GM19452 (cell line): ENCODE data around the gene BASP1.
"Not testable (repeated sequence)": the region's sequence is repeated elsewhere in the genome, so short reads cannot be mapped to it uniquely, and the experiment has no call there.

Experiments
- ATAC-seq: cut with Tn5 transposase; IDR thresholded peaks from one replicate; pipeline ENCODE4 v1.9.1; 2021; ENCODE audit not compliant: unreplicated experiment

The BASP1 gene

DNA sequence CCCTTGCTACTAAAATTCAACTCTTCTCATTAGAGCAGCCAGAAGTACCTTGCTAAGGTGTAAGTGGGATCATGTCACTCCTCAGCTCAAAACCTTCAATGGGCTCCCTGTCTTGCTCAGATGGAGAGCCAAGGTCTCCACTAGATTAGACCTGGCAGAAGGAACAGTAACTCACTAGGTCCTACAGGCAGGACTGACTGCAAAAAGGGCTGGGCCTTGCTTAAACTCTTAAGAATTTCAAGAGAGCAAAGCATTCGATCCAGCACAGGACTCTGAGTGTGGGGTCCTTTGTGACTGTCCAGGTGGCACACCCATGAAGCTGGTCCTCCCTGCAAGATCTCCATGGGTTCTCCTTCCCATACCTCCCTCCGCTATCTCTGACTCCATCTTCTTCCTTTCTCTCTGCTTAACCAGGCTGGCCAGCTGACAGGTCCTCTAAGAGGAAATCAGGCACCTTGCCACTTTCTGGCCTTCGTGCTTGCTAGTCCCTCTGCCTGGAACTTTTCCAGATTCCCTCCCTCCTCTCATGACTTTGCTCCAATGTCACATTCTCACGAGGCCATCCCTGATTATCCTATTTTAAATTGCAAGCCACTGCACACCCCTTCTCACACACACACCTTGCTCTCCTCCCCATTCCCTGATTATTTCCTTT is 70.2 kb downstream of the BASP1 start:
- ATAC-seq: no peak

DNA sequence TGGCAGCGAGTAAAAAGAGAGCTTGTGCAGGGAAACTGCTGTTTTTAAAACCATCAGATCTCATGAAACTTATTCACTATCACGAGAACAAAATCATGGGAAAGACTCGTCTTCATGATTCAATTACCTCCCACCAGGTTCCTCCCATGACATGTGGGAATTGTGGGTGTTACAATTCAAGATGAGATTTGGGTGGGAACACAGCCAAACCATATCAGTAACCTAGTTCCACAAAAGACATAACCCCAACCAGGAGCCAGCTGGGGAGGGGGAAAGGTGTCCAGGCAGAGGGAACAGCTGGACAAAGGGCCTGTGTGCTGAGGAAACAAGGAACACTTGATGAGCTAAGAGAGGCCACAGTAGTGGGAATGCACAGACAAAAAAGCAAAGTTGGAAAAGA is 71.1 kb downstream of the BASP1 start:
- no peak for ATAC-seq

DNA sequence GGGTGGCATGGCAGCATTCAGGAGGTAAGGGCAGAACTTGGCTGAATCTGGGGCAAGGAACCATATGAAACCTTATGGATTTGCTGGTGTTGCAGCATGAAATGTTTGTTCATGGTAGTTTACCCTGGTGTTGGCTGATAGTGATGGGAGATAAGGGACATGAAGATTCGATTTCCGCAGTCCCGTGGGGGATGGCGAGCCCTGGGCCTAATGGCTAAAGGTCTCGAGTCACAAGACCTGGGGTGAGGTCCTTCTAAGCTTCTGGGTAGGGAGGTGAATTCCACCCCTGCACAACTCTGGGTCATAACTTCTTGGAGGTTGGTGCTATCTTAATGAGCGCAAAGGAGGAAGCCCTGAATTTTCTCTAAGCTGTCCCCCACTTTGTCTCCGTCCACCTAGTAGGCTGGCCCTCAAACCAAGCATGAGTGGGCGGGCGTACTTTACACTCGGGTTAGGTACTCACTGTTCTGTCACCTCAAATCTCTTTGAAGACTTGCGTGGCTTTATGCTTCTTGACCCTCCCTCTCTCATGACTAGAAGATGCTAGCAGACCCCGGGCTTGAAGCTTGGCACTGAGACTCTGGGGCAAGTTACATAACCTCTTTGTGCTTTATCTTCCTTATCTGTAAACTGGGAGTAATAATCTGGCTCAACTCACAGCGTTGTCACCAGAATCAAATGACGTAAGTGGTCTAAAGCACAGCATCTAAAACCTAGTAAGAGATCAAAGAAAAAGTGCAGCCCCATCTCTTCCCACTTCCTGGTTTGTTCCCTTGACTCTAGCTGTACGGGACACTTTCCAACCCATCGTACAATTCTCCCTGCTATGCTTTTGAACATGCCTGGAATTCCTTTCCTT is 72.5 kb downstream of the BASP1 start:
- no peak for ATAC-seq

DNA sequence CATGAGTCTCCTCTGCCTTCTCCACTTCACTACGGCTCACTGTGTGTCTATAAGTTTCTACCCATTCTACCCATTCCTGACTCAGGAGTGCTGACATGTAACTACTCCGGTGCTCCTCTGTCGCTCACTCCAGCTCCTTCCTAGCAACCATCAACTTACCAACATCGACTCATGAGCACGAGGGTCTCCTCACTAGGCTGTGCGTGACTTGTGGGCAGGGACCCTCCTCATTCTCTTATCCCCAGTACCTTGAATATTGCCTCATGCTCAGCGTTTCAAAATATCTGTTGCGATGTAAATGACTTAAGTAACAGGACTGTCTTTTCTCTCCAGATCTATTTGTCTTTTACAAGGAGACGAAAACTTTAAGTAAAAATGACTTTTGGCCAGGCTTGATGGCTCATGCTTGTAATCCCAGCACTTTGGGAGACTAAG is 73.1 kb downstream of the BASP1 start:
- ATAC-seq: no peak

DNA sequence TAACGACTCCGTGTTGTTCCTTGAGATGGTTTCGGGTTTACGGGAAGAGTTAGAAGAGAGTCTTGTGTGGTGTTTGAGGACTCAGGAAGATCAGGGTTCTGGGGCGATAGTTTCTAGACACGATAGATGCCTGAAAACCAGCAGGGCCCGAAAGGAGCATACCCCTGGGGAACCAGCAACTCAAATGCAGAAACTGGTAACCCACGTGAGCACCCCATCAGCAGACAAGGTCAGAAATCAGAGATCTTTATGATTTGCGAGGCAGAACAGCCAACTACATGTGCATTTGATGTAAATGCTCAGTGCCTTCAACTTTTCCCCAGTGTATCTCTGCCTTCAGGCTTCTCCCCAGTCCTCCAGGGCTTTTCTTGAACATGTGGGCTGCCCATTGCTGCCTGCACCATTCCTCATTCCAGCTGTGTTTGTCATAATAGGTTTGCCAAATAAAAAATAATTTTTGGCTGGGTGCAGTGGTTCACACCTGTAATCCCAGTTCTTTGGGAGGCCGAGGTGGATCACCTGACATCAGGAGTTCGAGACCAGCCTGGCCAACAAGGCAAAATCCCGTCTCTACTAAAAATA is 75.1 kb downstream of the BASP1 start:
- no peak for ATAC-seq

DNA sequence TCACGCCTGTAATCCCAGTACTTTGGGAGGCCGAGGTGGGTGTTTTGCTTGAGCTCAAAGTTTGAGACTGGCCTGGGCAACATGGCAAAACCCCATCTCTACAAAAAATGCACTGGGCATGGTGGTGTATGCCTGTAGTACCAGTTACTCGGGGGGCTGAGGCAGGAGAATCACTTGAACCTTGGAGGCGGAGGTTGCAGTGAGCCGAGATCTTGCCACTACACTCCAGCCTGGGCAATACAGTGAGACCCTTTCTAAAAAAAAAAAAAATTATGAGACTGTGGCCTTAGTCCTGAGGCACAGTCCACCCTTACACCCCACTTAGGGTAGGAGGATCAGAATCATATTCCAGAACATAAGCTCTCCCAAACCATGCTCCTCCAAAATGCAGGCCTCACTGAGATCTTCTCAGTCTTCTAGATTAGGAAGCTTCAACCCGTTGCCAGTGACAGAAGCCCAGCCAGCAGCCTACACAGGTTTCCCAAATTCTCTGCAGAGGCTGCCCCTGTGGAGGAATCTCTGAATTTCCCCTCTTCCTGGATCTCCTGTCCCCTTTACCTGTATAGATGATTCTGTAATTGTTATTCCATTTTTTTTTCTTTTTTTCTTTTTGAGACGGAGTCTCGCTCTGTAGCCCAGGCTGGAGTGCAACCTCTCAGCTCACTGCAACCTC is 77.3 kb downstream of the BASP1 start:
- no peak for ATAC-seq

DNA sequence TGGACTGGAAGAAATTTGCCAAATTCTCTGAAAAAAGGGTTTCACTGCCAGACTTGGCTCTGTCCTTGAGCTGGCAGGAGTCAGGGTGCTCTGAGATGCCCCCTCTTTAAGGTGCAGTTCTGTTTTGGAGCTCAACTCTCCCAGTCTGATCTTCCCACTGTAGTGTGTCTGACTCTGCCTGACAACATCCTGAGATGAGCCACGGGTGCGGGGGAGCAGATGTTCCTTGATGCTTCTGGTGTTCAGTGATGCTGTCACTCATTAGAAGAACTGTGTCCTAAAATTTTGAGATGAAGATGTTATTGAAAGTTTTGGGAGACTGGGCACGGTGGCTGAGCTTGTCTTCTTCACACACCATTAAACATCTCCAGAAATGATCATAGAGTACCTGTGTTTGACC is 78.2 kb downstream of the BASP1 start:
- no peak for ATAC-seq

DNA sequence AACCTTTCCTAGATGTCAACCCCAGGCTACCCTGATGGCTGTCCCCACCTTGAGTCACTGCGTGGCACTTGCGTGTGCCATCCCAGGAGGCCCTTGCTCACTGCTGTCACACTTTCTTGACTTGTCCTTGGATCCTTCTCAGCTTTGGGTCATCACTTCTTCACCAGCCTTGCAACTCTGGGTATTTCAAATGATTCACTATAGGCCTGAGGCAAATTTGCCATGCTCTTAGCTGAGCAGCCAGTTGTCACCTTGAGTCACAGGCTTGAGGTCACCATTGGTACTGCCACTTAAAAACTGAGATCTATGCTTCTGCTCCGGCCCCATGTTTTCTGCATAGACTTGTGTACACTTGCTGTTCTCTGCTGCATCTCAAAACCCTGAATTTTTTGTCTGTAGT is 84.7 kb downstream of the BASP1 start:
- no peak for ATAC-seq

DNA sequence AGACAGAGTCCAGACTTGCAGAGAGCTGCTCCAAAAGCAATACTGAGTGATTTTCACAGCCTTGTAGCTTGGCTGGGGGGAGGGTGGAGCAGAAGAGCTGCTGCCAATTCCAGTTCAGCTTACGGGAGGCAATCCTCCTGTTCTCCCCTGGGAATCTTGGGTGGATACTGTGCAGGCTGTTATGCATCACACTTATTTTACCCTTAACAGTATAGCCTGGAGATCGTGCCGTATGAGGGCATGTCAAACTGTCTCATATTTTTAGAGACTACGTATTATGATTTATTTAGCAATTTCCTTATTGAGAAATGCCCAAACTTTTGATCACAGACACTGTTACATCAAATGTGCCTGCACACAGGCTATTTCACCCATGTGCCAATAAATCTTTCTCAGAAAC is 85.2 kb downstream of the BASP1 start:
- no peak for ATAC-seq

DNA sequence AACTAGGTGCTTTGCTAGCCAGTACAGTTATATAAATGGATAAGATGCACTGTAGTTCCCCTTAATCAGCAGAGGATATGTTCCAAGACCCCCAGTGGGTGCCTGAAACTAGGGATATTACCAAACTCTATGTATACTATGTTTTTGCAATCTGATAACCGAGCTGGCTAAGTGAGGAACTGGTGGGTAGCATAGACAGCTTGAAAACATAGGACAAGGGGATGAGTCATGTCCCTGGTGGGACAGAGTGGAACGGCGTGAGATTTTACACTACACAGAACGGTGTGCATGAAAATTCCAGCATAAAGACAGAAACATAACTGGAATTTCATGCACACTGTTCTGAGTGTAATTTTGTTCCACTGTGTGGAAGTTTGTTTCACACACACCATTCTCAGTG is 86.9 kb downstream of the BASP1 start:
- no peak for ATAC-seq

DNA sequence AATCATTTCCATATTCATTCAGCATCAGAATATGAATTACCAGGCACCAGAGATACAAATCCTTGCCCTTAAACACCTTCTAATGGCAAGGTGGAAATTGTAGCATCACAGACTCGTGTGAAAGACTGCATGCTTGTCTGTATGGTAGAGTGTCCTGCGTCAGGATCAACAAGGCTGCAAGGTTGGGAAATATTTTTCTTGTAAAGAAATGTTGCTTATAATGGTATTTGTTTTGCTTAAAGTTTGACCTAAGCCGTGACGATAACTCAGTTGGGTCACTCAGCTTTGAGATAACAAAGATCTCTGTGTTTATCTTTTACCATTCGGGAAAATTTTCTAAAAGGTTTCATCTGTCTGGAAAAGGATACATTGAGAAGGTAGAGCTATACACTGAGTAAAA is 87.6 kb downstream of the BASP1 start:
- no peak for ATAC-seq

DNA sequence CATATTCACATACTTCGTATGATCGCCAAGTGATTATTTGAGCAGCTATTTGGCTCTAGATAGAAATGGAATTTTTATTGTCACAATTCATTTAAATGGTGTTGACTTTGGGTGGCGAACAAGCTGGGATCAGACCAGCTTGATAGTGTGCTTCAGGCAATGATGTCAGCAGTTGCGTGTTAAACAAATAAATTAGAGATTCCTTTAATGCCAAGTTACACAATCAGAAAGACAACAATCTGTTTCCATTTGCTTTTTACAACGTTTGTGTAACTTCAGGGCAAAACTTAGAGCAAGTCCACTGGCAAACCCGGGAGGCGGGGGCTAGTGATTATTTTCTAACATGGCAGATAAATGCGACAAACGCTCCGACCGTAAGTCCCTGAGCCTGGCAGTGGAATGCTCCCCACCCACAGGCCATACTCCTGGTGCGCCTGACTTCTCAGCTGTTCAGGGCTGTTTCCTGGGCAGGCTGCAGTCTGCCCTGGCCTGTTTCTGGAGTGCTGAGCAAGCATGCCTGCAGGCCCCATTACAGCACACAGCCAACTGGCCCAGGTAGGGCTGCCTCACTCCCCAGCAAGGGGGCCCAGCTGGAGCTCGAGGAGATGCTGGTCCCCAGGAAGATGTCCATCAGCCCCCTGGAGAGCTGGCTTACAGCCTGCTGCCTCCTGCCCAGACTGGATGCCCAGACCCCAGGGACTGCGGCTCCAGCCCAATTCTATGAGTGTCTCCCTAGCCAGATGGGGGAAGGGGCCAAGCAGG is 88.7 kb downstream of the BASP1 start:
- ATAC-seq: no peak

DNA sequence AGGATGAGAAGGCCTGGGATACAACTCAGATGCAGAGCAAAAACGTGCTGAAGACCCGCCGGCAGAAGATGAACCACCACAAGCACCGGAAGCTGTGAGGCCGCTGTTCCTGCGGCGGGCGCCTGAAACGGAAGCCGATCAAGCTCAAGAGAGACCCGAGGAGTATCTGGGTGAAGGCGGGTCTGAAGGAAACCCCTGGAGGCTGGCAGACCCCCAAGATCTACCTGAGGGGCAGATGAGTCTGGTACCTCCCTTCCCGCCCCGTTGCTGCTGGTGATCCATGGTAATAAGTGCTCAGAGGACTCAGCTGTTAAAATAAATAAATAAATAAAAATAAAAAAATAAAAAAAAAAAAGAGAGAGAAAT is 89.3 kb downstream of the BASP1 start:
- no peak for ATAC-seq

DNA sequence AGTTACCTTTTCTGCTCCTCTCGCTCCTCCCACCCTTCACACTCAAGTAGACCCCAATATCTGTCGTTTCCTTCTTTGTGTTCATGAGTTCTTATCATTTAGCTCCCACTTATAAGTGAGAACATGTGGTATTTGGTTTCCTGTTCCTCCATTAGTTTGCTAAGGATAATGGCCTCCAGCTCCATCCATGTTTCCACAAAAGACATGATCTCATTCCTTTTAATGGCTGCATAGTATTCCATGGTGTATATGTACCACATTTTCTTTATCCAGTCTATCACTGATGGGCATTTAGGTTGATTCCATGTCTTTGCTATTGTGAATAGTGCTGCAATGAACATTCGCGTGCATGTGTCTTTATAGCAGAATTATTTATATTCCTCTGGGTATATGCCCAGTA is 90.0 kb downstream of the BASP1 start:
- not testable (repeated sequence) for ATAC-seq

DNA sequence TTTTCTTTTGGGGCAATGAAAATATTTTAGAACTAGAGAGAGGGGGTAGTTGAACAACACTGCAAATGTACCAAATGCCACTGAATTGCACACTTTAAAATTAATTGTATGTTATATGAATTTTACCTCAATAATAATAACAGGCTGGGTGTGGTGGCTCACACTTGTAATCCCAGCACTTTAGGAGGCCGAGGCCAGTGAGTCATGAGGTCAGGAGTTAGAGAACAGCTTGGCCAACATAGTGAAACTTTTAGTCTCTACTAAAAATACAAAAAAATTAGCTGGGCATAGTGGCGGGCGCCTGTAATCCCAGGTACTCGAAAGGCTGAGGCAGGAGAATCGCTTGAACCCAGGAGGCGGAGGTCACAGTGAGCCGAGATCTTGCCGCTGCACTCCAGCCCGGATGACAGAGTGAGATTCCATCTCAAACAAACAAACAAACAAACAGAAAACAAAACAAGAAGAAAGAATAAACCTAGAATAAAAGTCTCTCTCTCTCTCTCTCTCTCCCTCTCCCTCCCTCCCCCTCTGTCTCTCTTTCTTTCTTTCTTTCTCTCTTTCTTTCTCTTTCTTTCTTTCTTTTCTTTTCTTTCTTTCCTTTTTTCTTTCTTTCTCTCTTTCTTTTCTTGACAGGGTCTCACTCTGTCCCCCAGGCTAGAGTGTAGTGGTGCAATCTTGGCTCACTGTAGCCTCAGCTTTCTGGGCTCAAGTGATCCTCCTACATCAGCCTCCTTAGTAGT is 91.1 kb downstream of the BASP1 start:
- ATAC-seq: no peak

DNA sequence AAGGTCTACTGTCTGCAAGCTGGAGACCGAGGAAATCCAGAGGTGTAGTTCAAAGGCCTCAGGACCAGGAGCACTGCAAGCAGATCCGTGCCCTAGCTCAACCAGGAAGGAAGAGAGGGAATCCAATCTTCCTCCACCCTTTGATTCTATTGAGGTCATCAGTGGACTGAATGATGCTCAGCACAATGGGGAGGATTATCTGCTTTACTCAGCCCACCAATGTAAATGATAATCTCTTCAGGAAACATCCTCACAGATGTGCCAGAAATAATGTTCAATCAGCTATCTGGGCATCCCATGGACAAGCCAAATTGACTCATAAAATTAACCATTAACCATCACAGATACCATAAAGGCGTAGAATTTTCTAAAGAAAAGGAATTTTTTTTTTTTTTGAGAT is 92.0 kb downstream of the BASP1 start:
- ATAC-seq: no peak

DNA sequence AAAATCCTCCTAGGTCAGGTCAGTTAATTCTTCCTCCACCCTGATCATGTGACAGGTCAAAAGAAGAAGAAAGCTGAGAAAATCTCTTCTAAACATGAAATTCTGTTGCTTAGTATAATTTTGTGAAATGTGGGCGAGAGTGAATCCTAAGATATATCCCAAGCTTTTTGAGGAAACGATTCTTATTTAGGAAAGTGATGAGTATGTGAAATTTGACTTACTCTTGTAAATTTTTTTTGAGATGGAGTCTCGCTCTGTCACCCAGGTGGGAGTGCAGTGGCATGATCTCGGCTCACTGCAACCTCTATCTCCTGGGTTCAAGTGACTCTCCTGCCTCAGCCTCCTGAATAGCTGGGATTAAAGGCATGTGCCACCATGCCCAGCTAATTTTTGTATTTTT is 93.1 kb downstream of the BASP1 start:
- not testable (repeated sequence) for ATAC-seq

DNA sequence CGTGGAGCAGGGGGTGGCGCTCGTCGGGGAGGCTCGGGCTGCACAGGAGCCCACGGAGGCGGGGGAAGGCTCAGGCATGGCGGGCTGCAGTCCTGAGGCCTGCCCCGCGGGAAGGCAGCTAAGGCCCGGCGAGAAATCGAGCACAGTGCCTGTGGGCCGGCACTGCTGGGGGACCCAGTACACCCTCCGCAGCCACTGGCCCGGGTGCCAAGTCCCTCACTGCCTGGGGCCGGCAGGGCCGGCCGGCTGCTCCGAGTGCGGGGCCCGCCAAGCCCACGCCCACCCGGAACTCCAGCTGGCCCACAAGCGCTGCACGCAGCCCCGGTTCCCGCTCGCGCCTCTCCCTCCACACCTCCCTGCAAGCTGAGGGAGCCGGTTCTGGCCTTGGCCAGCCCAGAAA is 94.4 kb downstream of the BASP1 start:
- not testable (repeated sequence) for ATAC-seq

DNA sequence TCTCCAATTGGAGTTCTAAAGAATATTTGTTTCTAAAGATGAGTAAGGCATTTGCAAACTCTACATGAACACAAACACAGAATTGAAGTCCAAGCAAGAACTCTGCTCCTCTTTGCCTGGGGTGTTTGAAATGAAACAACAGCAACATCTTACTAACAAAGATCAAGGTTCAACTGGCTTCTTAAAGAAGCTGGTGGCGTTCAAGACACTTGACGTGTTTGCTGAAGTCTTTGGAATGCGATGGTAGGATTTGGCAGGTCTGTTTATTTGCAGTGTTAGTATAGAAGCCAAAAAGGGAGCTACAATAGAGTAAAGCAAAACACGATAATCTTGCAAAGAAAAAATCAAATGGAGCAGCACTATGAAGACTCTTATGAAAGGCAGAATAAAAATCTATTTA is 94.9 kb downstream of the BASP1 start:
- ATAC-seq: no peak

DNA sequence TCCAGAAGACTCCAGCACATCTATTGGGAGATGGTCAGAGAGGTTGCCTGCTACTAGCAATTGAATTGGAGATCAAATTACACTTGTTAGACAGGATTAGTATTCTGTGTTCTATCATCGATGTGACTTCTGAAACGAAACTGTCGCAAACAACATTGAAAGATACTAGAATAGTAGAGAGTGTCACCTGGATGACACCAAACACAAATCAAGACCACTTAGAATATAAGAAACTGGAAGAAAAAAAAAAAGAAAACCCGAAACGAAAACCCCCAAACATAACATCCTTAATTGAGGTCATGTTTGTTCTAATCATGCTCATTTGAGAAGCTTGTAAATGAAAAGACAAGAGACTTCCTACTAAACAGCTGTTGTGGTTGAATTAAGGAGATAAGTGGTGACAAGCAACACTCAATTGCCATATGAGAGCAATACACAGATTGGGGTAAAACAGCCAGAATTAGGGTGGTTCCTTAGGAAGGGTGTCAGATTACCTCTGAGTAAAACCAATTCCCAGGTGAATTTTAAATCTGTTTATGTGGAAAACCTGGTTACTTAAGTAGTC is 97.6 kb downstream of the BASP1 start:
- ATAC-seq: no peak
